ENCODE data around the gene PARD3.
"Not testable (repeated sequence)": the region's sequence is repeated elsewhere in the genome, so short reads cannot be mapped to it uniquely, and the experiment has no call there.

PARD3 gene

DNA sequence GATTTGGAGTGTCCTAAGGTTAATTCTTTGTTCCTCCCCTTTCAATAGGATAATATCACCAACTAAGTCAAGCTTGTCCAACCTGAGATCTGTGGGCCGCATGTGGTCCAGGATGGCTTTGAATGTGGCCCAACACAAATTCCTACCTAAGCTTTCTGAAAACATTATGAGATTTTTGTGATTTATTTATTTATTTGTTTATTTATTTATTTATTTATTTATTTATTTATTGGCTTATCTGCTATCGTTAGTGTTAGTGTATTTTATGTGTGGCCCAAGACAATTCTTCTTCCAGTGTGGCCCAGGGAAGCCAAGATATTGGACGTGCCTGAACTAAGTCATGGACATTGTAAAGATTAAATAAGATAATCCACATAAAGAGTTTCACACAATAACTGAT lies 446.0 kb downstream of the PARD3 start:
- TF ChIP-seq, protein P1, sequence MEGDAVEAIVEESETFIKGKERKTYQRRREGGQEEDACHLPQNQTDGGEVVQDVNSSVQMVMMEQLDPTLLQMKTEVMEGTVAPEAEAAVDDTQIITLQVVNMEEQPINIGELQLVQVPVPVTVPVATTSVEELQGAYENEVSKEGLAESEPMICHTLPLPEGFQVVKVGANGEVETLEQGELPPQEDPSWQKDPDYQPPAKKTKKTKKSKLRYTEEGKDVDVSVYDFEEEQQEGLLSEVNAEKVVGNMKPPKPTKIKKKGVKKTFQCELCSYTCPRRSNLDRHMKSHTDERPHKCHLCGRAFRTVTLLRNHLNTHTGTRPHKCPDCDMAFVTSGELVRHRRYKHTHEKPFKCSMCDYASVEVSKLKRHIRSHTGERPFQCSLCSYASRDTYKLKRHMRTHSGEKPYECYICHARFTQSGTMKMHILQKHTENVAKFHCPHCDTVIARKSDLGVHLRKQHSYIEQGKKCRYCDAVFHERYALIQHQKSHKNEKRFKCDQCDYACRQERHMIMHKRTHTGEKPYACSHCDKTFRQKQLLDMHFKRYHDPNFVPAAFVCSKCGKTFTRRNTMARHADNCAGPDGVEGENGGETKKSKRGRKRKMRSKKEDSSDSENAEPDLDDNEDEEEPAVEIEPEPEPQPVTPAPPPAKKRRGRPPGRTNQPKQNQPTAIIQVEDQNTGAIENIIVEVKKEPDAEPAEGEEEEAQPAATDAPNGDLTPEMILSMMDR (IDR thresholded peaks at IDR 0.05; ENCODE audit: insufficient read depth, missing control alignments), result no peak
- no peak for FAIRE-seq
- no peak for DNase-seq (ENCODE audit: insufficient read length, low spot score)

DNA sequence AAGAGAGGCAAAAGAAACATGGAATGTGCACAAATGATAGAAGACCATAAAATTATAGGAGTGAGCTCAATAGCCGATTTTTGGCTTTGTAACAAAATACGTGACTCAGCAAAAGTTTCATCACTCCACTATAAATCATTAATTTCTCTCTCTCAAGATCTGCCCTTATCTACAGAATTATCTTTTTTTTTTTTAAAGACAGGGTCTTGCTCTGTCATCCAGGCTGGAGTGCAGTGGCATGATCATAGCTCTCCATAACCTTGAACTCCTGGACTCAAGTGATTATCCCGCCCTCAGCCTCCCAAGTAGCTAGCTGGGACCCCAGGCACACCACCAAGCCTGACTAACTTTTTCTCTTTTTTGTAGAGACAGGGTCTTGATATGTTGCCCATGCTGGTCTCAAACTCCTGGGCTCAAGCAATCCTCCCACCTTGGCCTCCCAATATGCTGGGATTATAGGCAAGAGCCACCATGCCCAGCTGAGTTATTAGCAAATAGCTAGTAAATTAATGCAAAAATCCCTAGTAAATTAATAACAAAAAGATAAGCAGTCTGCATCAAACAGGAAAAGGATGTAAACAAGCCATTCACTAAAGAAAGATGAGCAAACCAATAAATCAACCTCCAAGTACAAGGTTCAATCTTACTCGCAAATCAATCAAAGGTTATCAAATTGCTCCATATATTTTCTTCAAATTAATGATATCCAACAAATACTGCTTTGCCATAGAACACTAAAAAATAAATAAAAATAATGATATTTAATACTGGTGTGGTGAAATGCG lies 450.7 kb downstream of the PARD3 start:
- FAIRE-seq (no peak), DNase-seq (ENCODE audit: insufficient read length, low spot score) (no peak)
- TF ChIP-seq, protein P1 (IDR thresholded peaks at IDR 0.05; ENCODE audit: insufficient read depth, missing control alignments), result no peak

DNA sequence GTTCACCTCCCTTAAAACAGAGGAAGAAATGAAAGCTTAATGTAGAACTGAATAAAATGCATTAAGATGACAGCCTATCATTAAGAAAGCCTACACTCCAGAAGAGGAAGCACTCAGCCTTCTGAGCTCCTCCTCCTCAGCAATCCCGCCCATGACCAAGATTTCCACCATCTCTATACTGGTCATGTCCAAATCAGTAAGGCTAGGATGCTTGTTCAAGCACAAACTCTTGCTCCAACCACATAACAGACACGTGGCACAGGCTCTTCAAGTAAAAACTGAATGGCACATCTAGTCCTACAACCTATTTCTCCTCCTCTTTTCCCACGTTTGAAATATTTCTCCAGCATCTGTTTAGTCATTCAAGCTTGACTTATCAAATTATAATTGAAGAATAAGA lies 454.1 kb downstream of the PARD3 start:
- TF ChIP-seq, protein P1 (IDR thresholded peaks at IDR 0.05; ENCODE audit: insufficient read depth, missing control alignments), result no peak
- DNase-seq (ENCODE audit: insufficient read length, low spot score) (no peak), FAIRE-seq (no peak)

DNA sequence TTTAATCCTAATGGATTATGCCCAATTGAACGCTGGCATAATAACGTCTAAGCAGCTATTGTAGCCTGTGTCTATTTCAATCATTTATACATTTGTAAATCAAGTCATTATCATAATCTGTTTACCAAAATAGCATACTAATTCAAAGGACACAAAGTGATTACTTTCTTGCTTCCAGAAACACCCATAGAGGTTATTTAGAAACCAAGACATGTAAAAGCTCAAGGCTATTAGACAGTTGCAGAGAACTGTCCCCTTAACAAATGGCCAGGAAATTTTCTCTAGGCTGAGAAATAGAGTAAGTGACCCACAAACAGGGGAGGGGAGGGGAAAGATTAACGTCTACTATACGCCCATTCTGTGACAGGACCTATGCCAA lies 455.7 kb downstream of the PARD3 start:
- TF ChIP-seq, protein P1 (IDR thresholded peaks at IDR 0.05; ENCODE audit: insufficient read depth, missing control alignments), result no peak
- FAIRE-seq (no peak), DNase-seq (ENCODE audit: insufficient read length, low spot score) (no peak)

DNA sequence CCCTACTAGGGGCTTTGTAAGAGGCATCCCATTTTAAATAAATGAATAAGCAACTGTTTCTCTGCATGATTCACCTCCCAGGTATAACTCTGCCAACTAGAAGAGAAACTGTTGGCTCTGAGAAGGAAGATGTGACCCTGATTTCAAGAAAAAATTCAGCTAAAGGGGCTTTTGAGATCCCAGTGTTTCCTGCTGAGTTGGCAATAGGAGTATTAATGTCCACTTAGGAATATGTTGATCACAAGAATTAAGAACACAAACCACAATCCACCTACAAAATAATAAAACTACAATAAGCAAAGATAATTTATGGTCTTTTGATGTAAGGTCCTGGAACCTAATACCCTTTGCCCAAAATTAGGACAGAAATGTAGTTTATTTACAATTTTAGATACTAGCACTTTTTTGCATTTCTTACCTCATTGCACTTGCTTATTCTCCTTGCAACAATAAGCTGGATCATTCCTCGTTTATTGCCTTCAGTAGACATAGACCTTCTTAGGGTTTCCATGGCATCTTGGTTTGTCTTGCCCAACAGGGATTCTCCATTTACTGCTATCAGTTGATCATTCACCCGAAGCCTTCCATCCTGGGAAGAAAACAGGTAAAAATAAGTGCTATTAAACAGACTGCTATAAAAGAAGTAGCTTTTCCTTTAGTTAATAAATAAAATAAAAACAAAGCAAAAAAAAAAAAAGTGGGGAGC lies 456.2 kb downstream of the PARD3 start:
- TF ChIP-seq, protein P1 (IDR thresholded peaks at IDR 0.05; ENCODE audit: insufficient read depth, missing control alignments), result no peak
- FAIRE-seq, result no peak
- DNase-seq (ENCODE audit: insufficient read length, low spot score), result no peak

DNA sequence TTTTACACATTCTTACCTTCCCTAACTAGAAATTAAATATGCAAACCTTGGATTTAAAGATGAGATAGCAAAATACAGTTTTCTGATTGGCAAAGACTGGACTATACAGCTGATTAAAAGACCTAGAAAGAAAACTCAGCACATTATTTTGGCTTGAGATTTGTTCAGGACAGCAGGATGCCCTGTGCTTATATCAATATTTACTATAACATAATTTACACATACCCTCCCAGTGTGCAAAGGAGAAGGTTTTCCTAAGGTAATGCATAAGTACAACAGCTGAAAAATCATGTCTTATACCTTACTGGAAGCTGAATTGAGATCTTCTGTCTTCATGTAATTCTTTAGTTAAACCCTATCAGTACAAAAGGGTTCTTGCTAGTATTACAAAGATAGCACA lies 458.6 kb downstream of the PARD3 start:
- FAIRE-seq, result no peak
- no peak for DNase-seq (ENCODE audit: insufficient read length, low spot score)
- TF ChIP-seq, protein P1 (IDR thresholded peaks at IDR 0.05; ENCODE audit: insufficient read depth, missing control alignments), result no peak

DNA sequence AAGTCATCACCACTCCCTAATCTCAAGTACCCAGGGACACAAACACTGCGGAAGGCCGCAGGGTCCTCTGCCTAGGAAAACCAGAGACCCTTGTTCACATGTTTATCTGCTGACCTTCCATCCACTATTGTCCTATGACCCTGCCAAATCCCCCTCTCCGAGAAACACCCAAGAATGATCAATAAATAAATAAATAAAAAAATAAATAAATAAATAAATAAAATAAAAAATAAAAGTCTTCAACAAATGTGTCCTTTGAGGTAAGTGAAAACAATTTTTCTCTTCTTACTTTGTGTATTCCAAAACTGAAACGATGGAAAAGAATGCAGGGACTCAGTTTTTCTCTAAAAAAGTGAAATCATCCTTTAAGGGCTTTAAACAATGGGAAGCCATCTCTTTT lies 461.6 kb downstream of the PARD3 start:
- not testable (repeated sequence) for FAIRE-seq; DNase-seq (ENCODE audit: insufficient read length, low spot score)

DNA sequence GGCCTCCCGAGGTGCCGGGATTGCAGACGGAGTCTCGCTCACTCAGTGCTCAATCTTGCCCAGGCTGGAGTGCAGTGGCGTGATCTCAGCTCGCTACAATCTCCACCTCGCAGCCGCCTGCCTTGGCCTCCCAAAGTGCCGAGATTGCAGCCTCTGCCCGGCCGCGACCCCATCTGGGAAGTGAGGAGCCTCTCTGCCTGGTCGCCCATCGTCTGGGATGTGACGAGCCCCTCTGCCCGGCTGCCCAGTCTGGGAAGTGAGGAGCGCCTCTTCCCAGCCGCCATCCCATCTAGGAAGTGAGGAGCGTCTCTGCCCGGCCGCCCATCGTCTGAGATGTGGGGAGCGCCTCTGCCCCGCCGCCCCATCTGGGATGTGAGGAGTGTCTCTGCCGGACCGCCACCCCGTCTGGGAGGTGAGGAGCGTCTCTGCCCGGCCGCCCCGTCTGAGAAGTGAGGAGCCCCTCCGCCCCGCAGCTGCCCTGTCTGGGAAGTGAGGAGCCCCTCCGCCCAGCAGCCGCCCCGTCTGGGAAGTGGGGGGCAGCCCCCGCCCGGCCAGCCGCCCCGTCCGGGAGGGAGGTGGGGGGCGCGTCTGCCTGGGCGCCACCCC lies 462.4 kb downstream of the PARD3 start:
- not testable (repeated sequence) for DNase-seq (ENCODE audit: insufficient read length, low spot score); FAIRE-seq

All from D721Med (cell line).